D721Med (cell line): ENCODE data around the gene TMC3.

Experiments
- DNase-seq: peaks from one replicate; pipeline ENCODE4 v3.0.0; 2011; ENCODE audit warnings: low spot score; ENCODE audit not compliant: insufficient read length
- FAIRE-seq: peaks from 2 replicates; lab custom pipeline; 2011; peaks lifted over from hg19 to GRCh38; lab: Jason Lieb, UNC
- TF ChIP-seq, protein P1 (sequence below): IDR thresholded peaks from 2 replicates; pipeline ENCODE4 v1.5.1; 2012; ENCODE audit warnings: mild to moderate bottlenecking, control low read depth; ENCODE audit not compliant: insufficient read depth; ENCODE audit errors: missing control alignments

The TMC3 gene

DNA sequence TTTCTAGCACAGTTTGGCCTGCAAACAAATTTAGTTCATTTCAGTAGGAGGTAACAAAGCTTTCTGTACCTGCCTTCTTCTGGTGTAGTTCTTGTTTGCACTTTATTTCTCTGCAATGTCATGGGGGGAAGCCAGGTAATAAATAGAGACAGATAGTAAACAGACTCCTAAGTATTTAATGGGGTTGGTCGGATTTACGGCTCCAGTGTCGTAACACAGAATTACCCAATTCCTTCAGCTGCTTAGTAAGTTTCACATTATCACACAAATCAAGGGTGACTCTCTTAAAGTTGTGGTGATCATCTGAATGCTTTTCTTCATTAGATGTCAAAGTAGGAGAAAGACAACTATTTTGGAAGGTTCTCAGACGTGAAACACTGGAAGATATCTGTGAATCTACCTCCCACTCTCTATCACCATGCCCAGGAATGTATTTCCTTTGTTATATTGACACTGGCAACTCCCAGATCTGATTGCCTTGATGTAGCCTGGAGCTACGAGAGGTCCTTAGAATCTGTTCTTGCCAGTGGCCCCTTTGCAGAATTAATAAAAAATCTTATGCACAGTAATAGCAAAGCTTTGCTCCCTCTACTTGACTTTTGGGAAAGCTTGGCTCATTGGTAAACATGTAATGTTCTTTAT lies 25.0 kb upstream of the TMC3 start:
- no peak for DNase-seq
- TF ChIP-seq, protein P1, sequence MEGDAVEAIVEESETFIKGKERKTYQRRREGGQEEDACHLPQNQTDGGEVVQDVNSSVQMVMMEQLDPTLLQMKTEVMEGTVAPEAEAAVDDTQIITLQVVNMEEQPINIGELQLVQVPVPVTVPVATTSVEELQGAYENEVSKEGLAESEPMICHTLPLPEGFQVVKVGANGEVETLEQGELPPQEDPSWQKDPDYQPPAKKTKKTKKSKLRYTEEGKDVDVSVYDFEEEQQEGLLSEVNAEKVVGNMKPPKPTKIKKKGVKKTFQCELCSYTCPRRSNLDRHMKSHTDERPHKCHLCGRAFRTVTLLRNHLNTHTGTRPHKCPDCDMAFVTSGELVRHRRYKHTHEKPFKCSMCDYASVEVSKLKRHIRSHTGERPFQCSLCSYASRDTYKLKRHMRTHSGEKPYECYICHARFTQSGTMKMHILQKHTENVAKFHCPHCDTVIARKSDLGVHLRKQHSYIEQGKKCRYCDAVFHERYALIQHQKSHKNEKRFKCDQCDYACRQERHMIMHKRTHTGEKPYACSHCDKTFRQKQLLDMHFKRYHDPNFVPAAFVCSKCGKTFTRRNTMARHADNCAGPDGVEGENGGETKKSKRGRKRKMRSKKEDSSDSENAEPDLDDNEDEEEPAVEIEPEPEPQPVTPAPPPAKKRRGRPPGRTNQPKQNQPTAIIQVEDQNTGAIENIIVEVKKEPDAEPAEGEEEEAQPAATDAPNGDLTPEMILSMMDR: no peak
- FAIRE-seq: no peak

DNA sequence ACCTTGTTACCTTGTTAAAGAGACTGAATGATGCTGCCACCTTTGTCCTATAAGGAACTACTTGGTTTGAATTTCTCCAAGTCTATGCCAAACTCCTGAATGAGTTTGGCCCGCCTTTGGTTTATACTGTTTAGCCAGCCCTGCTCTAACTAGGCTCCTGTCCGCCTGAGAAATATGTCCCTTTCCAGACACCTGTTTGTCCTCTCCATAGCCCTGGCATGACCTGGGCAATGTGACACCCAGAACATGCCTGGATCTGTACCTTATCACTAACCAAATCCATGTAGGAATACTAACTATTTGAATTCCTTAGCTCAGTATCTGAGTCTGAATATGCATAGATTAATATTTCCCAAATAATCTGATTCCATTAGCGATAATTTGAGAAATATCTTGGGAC lies 24.4 kb upstream of the TMC3 start:
- no peak for DNase-seq
- TF ChIP-seq, protein P1: no peak
- no peak for FAIRE-seq

DNA sequence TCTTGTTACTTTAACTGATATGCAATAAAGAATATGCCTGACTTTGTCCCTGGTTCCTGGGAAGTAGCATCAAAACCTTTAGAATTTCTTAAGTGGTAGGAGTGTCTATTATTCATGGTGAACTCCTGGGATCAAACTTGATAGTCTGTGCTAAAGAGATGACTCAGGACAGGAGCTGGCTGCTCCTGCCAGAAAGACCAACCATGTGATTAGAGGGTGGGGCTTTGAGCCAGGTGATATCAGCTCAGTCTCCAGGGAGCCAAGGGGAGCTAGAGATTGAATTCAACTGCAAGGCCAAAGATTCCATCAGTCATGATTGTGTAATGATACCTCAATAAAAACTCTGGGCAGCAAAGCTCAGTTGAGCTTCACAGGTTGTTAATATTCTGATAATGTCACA lies 20.6 kb upstream of the TMC3 start:
- FAIRE-seq (no peak), DNase-seq (no peak)
- TF ChIP-seq, protein P1: no peak

DNA sequence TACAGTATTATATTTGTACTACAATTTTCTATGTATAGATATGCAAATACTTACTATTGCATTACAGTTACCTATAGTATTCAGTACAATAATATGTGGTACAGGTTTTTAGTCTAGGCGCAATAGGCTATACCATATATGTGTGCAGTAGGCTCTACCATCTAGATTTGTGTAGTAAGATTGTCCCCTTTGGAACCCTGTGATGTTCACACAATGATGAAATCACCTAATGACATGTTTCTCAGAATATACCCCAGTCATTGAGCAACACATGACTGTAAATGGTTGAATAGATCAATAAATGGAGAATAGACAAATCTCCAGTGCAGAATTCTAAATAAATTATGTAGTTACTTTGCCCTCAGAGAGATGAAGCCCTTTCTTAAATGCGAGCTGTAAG lies 17.6 kb upstream of the TMC3 start:
- DNase-seq: no peak
- no peak for FAIRE-seq
- TF ChIP-seq, protein P1: no peak

DNA sequence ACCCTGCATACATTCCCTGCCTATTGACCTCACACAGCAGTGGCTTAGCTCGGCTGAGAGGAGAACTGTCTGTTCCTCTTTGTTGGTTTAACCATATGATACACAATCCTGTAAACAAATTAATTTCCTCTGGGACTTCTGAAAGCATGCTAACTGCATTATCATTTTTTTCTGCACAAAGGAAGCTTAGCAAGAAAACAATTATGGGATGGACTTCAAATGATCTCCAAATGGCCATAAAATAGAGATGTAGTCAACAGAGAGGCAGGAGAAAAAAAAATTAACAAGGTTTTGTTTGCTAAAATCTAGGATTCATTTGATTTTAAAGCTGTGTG lies 14.4 kb upstream of the TMC3 start:
- FAIRE-seq: no peak
- TF ChIP-seq, protein P1: no peak
- DNase-seq: no peak

DNA sequence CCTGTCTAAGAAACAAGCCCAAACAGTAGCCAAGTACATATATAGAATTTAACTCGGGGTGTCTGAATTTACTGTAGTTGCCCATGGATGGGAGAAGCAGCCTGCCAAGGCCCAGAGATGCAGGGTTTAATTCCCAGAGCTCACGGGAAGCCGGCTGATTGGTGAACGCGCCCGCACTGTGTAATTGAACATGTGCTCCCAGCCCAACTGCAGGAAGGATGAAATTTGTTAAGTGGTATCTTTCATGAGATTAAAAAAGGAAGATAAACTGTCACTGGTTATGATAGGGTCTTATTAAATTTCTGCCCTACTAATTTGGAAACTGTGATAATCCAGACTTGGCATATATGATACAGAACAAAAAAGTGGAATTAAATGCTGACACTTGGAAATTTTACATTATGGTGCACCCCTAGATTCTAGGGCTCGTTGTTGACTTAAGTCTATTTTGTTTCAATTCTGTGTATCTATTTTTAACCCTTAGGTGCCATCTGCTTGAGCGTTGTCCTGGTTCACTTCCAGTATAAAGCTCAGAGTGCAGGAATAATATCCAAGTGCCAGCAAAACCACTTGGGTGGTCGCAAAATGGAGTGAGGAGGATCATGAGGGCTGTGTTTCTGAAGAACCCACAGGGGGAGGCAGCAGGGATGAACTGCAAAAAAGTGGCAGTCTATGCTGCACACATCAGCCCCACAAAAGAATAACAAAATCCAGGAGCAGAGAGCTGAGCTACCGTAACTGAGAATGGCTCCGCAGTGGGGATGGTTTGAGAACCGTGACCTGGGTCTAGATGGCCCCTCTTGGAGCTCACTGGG lies 13.8 kb upstream of the TMC3 start:
- FAIRE-seq: no peak
- no peak for DNase-seq
- TF ChIP-seq, protein P1: no peak

DNA sequence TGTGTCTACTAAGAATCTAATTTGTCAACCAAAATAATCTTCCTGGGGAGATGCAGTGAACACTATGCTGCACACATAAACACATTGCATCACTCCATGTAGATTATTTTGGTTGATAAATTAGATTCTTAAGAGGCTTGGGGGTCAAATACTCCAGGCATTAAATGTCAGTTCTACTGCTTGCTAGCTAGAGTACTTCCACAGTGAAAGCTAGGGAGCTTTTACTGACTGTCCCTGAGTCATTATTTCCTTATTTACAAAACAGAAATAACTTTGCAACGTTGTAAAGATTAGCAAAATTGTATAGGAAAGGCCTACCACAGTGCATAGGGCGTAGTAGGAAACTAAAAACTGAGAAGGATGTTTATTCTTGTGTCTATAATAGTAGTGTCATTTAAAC lies 12.9 kb upstream of the TMC3 start:
- TF ChIP-seq, protein P1: no peak
- DNase-seq (no peak), FAIRE-seq (no peak)
